GM19372 (cell line): ENCODE measurements around the gene MXRA7.
"Not testable (repeated sequence)": the region's sequence is repeated elsewhere in the genome, so short reads cannot be mapped to it uniquely, and the experiment has no call there.

ENCODE experiments used
- ATAC-seq: cut with Tn5 transposase; IDR thresholded peaks from one replicate; pipeline ENCODE4 v1.9.1; 2021; ENCODE audit warnings: mild to moderate bottlenecking, low read depth, moderate library complexity; ENCODE audit not compliant: unreplicated experiment

Gene MXRA7

DNA sequence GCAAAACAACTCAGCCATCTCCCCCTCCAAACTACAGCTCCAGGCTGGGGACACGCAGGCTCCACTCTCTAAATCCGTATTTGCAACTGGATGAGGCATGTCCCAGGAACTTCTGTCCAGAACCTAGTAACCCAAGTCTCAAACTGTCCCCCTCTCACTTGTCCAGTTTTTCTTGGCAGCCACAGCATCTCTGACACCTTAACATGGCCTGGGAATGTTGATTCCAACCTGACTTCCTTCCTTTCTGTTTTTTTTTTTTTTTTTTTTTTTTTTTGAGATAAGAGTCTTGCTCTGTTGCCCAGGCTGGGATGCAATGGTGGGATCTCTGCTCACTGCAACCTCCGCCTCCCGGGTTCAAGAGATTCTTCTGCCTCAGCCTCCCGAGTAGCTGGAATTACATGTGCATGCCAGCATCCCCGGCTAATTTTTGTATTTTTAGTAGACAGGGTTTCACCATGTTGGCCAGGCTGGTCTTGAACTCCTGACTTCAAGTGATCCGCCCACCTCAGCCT, 12.2 kb downstream of the MXRA7 start:
- ATAC-seq = not testable (repeated sequence)

DNA sequence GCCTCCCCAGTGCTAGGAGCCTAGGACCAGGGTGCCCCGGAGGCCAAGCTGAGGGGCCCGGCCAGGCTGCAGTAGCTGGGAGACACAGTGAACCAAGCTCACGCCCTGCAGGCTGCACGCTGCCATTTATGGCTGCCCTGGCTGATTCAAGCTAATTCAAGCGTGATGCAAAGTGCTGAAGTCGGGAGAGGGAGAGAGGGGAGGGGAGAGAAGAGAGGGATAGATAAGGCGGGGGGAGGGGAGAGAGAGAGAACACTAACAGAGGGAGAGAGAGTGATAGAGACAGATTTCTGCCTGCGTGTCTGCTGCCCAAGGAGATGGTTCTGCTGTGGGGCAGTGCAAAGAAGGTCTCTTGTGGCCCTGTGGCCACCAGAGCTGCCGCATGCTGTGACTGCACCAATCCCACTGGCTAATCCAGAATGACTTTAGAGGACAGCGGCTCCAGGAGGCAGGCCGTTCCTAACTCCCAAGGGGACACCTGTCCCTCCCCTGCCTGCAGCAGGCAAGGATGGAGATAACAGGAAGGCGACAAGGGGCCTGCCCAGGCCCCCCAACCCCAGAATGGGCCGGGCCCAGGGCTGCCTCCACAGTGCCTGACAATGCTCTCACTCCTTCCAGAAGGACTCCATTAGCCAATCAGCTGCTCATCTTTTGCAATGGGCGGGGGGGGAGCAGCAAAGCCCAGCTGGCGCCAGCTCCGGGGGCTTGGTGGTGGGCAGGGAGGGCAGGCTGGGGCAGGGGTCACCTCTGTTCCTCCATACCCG, 12.9 kb downstream of the MXRA7 start:
- no peak for ATAC-seq

- no peak for ATAC-seq
These were observed 13.7 kb downstream of the MXRA7 start for GRCh38 chr17:76696763-76697701.

GRCh38 chr17:76695059-76695831, 15.5 kb downstream of the MXRA7 start:
- ATAC-seq = no peak

- no peak for ATAC-seq
These were observed 19.2 kb downstream of the MXRA7 start for GRCh38 chr17:76691379-76692191.

DNA sequence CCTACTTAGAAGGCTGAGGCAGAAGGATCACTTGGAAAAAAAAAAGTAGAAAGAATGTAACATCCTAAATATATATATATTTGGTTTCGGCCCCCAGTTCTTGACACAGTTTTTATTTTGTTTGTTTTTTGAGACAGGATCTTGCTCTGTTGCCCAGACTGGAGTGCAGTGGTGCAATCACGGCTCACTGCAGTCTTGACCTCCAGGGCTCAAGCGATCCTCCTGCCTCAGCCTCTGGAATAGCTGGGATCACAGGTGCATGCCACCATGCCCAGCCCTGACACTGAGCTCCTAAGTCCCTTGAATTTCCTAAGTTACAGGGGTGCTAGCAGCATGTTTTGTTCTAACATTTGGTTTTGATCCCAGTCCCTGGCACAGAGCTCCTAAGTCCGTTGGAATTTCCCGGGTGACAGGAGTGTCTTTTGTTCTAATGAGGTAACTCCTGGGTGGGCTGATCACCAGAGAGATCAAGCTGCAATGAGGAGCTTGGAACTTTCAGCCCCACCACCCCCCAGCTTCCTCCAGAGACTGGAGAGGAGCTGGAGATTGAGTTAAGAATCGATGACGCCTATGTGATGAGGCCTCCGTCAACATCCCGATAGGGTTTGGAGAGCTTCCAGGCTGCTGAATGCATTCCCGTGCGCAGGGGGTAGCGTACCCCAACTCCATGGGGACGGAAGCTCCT, 20.0 kb downstream of the MXRA7 start:
- ATAC-seq = no peak

GRCh38 chr17:76689859-76690258, 20.9 kb downstream of the MXRA7 start:
- ATAC-seq = no peak

DNA sequence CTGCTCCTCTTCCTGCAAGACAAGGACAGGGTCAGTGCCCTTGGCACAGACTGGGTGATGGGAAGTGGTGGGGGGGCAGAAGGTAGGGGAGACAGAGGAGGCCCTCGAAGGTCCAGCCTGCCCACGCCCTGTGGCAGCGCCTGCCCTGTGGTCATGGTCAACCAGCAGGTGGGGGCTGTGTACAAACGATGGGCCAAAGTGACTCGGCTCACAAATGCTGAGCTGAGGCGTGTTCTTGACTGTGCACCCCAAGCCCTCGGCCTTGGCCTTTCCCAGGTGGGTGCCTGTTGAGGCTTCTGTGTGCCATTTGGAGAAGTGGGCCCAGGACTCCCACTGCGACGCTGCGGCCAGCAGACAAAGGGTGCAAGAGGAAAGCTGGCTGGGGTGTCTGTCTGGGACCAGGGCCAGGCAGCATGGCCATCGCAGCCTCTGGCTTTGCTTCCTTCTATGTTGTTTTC, 22.6 kb downstream of the MXRA7 start:
- ATAC-seq = no peak

GRCh38 chr17:76687298-76688164, 23.2 kb downstream of the MXRA7 start:
- no peak for ATAC-seq

DNA sequence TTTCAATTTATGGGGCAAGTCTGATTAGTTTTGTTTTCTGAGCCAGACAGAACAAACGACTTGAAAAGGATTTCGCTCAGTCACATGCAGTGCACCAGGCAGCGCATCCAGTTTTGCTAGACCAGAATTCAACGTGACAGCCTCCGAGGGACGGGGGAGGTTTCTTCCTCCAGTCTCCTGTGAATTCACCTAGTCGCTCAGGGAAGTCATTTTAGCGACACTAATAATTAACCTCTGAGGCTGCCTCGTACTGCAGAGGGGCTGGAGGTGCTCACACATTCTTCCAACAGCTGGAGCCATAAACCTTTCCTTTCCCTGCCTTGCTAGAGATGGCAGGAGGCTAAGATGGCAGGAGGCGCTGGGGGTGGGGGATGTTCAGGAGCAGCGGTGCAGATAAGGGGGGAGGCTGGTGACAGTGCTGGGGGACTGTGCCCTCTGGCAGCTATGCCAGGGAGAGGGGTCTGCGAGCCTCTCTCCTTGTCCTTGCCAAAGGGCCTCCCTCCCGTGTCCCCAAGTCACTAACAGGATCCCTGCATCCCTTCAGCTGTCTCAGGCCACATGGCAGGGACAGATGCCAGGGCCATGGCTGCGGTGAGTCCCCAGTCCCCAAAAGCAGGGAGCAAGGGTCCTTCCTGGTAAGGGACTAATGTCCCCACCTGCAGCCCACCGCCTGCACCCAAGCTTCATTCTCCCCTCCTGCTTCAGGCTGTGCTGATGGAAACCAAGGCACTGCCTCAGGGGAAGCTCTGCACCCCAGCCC, 24.0 kb downstream of the MXRA7 start:
- no peak for ATAC-seq

DNA sequence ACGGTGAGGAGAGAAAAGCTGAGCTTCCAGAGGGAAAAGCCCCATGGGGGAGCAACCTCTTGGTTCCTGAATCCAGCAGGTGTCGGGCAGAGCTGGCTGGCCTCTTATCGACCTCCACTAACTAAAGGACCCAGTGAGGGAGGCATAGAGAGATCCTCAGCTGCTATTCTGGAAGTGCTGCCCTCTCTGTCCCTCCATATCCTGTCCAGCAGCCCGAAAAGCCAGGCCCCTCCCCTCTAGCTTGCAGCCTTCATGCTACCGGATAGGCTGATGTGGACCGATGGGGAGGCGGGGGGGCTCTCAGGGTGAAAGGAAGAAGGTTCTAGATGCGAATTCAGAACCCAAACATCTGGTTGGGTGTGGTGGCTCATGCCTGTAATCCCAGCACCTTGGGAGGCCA, 24.9 kb downstream of the MXRA7 start:
- ATAC-seq = no peak

GRCh38 chr17:76685366-76685765, 25.4 kb downstream of the MXRA7 start:
- no peak for ATAC-seq

- ATAC-seq = no peak
These were observed 26.0 kb downstream of the MXRA7 start for GRCh38 chr17:76684756-76685155.

DNA sequence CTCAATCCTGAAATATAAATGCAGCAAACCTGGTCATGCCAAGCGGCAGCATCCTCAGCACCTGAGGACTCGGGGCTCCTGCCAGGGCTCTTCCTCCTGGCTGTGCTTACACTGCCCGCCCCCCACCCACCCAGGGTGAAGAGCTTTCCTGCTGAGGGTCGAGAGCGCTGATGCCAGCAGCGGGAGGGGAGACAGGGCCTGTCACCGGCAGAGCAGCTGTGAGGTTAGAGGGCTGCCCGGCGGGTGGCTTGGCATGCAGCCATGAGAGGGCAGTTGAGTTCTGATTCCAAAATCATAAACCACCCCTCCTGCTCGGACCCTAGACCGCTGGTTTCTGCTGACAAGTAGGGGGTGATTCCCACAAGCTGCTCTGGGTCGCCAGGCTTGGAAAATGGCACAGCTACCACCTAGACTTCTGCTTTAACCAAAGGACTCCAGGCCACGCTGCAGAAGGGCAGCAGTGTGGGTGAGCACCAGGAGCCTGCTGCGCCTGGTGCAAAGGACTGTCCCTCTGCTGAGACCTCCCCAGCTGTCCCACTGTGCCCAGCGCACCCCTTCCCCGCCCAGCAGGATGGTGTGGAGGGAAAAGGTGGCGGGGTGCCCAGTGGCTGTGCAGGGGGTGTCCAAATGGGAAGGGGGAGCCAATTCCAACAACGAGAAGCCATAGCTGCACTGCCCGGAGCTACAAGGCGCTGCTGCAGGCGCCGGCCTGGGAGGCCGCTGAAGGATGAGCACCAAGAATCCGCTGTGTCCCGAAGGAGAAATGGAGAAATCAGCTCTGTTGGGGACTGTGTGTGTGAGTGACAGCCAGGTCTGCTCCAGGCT, 26.6 kb downstream of the MXRA7 start:
- ATAC-seq = no peak

DNA sequence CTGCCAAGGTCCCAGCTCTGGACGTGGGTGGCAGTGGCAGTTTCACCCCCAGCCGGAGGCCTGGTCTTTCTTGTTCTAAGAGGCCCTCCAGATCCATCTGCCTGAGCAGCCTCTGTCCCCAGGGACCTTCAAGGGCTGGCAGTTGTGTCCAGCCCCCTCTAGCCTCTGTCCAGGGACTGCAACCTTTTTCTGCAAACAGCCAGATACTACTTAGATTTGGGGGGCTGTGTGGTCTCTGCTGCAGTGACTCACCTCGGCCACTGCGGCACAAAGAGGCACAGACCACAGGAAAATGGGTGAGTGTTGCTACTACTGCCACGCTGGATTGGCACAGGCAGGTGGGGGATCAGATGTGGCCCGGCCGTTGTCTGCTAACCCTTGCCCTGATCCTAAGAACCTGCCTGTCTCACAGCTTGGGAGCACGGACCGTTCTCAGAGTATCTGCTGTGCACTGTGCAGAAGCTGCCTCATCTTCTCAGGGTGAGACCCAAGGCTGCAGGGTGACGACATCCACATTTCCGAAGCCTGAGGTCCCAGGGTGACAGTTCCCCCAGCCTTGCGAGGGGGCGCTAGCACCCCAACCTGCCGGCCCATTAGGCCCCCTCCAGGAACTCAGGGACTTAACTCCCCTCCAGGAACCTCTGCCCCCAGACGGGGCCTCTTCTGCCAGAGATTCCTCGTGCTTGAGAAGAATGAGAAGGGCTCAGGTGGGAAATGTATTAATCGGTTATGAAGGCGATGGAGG, 27.6 kb downstream of the MXRA7 start:
- no peak for ATAC-seq

GRCh38 chr17:76682296-76682695, 28.5 kb downstream of the MXRA7 start:
- no peak for ATAC-seq
